ENCODE data around the gene PLPP4. TPM values are rescaled to one million over a fixed set of nuclear protein-coding genes. Genes with fewer than 3 reads are reported as not detected.
A peak's percentile ranks its signal among the peaks of the same experiment; 100 is the strongest.

Gene PLPP4
- total RNA-seq, 6 donors from 2014 or later = 0.20 to 0.54 TPM; not detected in 4

- no peaks in the 10 kb centered on the region for H3K36me3 ChIP-seq
- TF ChIP-seq CTCF (IDR thresholded peaks at IDR 0.05) (no peak), POLR2A (IDR thresholded peaks at IDR 0.05) (no peak), POLR2AphosphoS5 (IDR thresholded peaks at IDR 0.05) (no peak), EP300 (IDR thresholded peaks at IDR 0.05) (no peak)
- H3K4me3 ChIP-seq = no peak overlapping the region
- 45 to 46% methylated on average over 2 of the region's 2 CpGs for WGBS, 2 donors
- no peaks in the 10 kb centered on the region for H3K4me1 ChIP-seq
- no peaks in the 10 kb centered on the region for H3K27me3 ChIP-seq
- H3K27ac ChIP-seq = no peak overlapping the region
- no peak for ATAC-seq (ENCODE audit: low FRiP score in 2 of 2)
- no peaks in the 10 kb centered on the region for H3K9me3 ChIP-seq
- DNase-seq = no peak
Measured at GRCh38 chr10:120421250-120421649, 35.8 kb upstream of the PLPP4 start.

GRCh38 chr10:120422457-120422856 lies 34.6 kb upstream of the PLPP4 start:
- Histone ChIP-seq H3K4me3 (no peak overlapping the region), H3K36me3 (no peaks in the 10 kb centered on the region), H3K9me3 (no peaks in the 10 kb centered on the region), H3K27ac (no peak overlapping the region), H3K27me3 (no peaks in the 10 kb centered on the region), H3K4me1 (no peaks in the 10 kb centered on the region)
- ATAC-seq (ENCODE audit: low FRiP score in 2 of 2) (no peak), DNase-seq (no peak)
- WGBS, 2 donors = 87 to 91% methylated on average over 7 of the region's 7 CpGs
- no peak for TF ChIP-seq POLR2A (IDR thresholded peaks at IDR 0.05)

- Histone ChIP-seq H3K4me1 (no peaks in the 10 kb centered on the region), H3K36me3 (no peaks in the 10 kb centered on the region), H3K9me3 (no peaks in the 10 kb centered on the region), H3K27ac (no peak overlapping the region), H3K27me3 (no peaks in the 10 kb centered on the region), H3K4me3 (no peak overlapping the region)
- 59 to 65% methylated on average over 8 of the region's 8 CpGs for WGBS, 2 donors
- ATAC-seq (ENCODE audit: low FRiP score in 2 of 2) (peak in 1 of 2 donors; percentile 57), DNase-seq (no peak)
- TF ChIP-seq POLR2AphosphoS5 (IDR thresholded peaks at IDR 0.05) = no peak
- no peak for TF ChIP-seq POLR2A (IDR thresholded peaks at IDR 0.05)
- no peak for TF ChIP-seq EP300 (IDR thresholded peaks at IDR 0.05)
- peak; percentile 39 to 73 (median 65) for TF ChIP-seq CTCF (IDR thresholded peaks at IDR 0.05)
Measured at GRCh38 chr10:120423431-120424197, 33.4 kb upstream of the PLPP4 start.

GRCh38 chr10:120424198-120424464 lies 32.9 kb upstream of the PLPP4 start:
- Histone ChIP-seq H3K27ac (no peak overlapping the region), H3K9me3 (no peaks in the 10 kb centered on the region), H3K4me3 (no peak overlapping the region), H3K27me3 (no peaks in the 10 kb centered on the region), H3K4me1 (no peaks in the 10 kb centered on the region), H3K36me3 (no peaks in the 10 kb centered on the region)
- ATAC-seq (ENCODE audit: low FRiP score in 2 of 2) = peak in 1 of 2 donors; percentile 15
- no peak for DNase-seq
- WGBS, 2 donors = 70 to 79% methylated on average over 4 of the region's 4 CpGs
- no peak for TF ChIP-seq POLR2A (IDR thresholded peaks at IDR 0.05)
- no peak for TF ChIP-seq POLR2AphosphoS5 (IDR thresholded peaks at IDR 0.05)
- no peak for TF ChIP-seq CTCF (IDR thresholded peaks at IDR 0.05)
- no peak for TF ChIP-seq EP300 (IDR thresholded peaks at IDR 0.05)

- no peaks in the 10 kb centered on the region for H3K9me3 ChIP-seq
- ATAC-seq (ENCODE audit: low FRiP score in 2 of 2) (no peak), DNase-seq (no peak)
- H3K4me1 ChIP-seq = peaks cover 0 to 6% (median 2%) of the 10 kb centered on the region in 4 donors
- no peaks in the 10 kb centered on the region for H3K27me3 ChIP-seq
- TF ChIP-seq EP300 (IDR thresholded peaks at IDR 0.05) (no peak), POLR2A (IDR thresholded peaks at IDR 0.05) (no peak), POLR2AphosphoS5 (IDR thresholded peaks at IDR 0.05) (no peak), CTCF (IDR thresholded peaks at IDR 0.05) (no peak)
- no peaks in the 10 kb centered on the region for H3K36me3 ChIP-seq
- no peak overlapping the region for H3K4me3 ChIP-seq
- WGBS, 2 donors = 75 to 83% methylated on average over 3 of the region's 3 CpGs
- no peak overlapping the region for H3K27ac ChIP-seq
Measured at GRCh38 chr10:120426306-120426705, 30.7 kb upstream of the PLPP4 start.

All from upper lobe of left lung (tissue), 6 donors.